ENCODE results near the gene CBY3.

GRCh38 chr5:179680014-179680779, 637 bp downstream of the CBY3 start:
- TF ChIP-seq CTCF (IDR thresholded peaks at IDR 0.05) (no peak), POLR2A (IDR thresholded peaks at IDR 0.05) (no peak)

Measured in uterus (tissue), 2 donors.